Endothelial cell of umbilical vein (primary cell): ENCODE measurements around the gene TTLL7. TPM values are rescaled to one million over a fixed set of nuclear protein-coding genes. Genes with fewer than 3 reads are reported as not detected.

Experiments used
- BruUV-seq: library from RNA; stranded (reverse); fragments of 400-500 nt; replicated peaks from 2 replicates; lab custom pipeline; 2021; lab: Mats Ljungman, UMichigan
- CTCF ChIA-PET: fragments of 300-600, 350-600 bp; sonication (Branson Sonifier 250); formaldehyde crosslinking; loops from one replicate; lab custom pipeline; 2021; ENCODE audit warnings: antibody characterized with exemption, inconsistent platforms; lab: Charles Lee
- POLR2A ChIA-PET: fragments of 300-600, 350-600 bp; sonication (Branson Sonifier 250); formaldehyde crosslinking; loops from one replicate; lab custom pipeline; 2021; ENCODE audit warnings: antibody characterized with exemption, inconsistent platforms; lab: Charles Lee
- DNase-seq: peaks from one replicate; pipeline ENCODE4 v3.0.0-alpha.2; 2011; ENCODE audit warnings: low read depth, low spot score
- FAIRE-seq: peaks from 2 replicates; lab custom pipeline; 2011; peaks lifted over from hg19 to GRCh38; lab: Jason Lieb, UNC
- H2AFZ ChIP-seq: 2 replicates; pipeline ENCODE4 v1.6.0; 2012; ENCODE audit warnings: low read depth, low read length, control low read depth, inconsistent platforms
- H3K27ac ChIP-seq: 2 replicates; pipeline ENCODE4 v1.5.1; 2011; ENCODE audit warnings: low read depth, mild to moderate bottlenecking, control low read depth, low read length, moderate library complexity; ENCODE audit not compliant: insufficient read depth
- H3K27me3 ChIP-seq, 2 experiments: 2 replicates each; pipeline versions ENCODE4 v1.6.0 to v1.6.1; 2011; ENCODE audit warnings: low read length in 2 of 2, mixed read lengths in 1 of 2; ENCODE audit not compliant: control insufficient read depth in 2 of 2, insufficient read depth in 2 of 2
- H3K36me3 ChIP-seq, 2 experiments: 2 replicates in 1 of 2; 3 replicates in 1 of 2; pipeline ENCODE4 v1.5.1; 2011; ENCODE audit warnings: low read length in 2 of 2, mild to moderate bottlenecking in 1 of 2, moderate library complexity in 1 of 2; ENCODE audit not compliant: control insufficient read depth in 2 of 2, insufficient read depth in 2 of 2; ENCODE audit errors: extremely low read depth in 1 of 2
- H3K4me1 ChIP-seq: 3 replicates; pipeline ENCODE4 v1.5.1; 2011; ENCODE audit warnings: mild to moderate bottlenecking, low read length; ENCODE audit not compliant: control insufficient read depth, insufficient read depth; ENCODE audit errors: extremely low read depth
- H3K4me2 ChIP-seq: 2 replicates; pipeline ENCODE4 v1.6.1; 2011; ENCODE audit warnings: low read length, control low read depth, mixed read lengths; ENCODE audit not compliant: insufficient read depth
- H3K4me3 ChIP-seq, 3 experiments: fragments of 200-600 bp in 1 of 3; sonication (generic), shearing (Covaris generic) in 1 of 3; replicated peaks in 1 of 3; 2 replicates each; pipeline ENCODE4 v1.5.1; 2011 to 2016; ENCODE audit warnings: control low read depth in 3 of 3, low read length in 3 of 3, mild to moderate bottlenecking in 2 of 3, inconsistent platforms in 1 of 3, low read depth in 1 of 3, moderate library complexity in 1 of 3; ENCODE audit not compliant: insufficient read depth in 1 of 3
- H3K79me2 ChIP-seq: 2 replicates; pipeline ENCODE4 v1.6.0; 2012; ENCODE audit warnings: low read length, inconsistent platforms; ENCODE audit not compliant: control insufficient read depth, insufficient read depth
- H3K9ac ChIP-seq: replicated peaks from 2 replicates; pipeline ENCODE3; 2011; ENCODE audit warnings: low read length, control low read depth; ENCODE audit not compliant: insufficient read depth; ENCODE audit errors: extremely low read depth
- H3K9me1 ChIP-seq: replicated peaks from 3 replicates; pipeline ENCODE4 v1.6.0; 2011; ENCODE audit warnings: mild to moderate bottlenecking, low read length; ENCODE audit not compliant: control insufficient read depth, insufficient read depth; ENCODE audit errors: extremely low read depth
- H3K9me3 ChIP-seq: replicated peaks from 2 replicates; pipeline ENCODE4 v1.5.1; 2012; ENCODE audit warnings: low read length, inconsistent platforms; ENCODE audit not compliant: control insufficient read depth, insufficient read depth
- H4K20me1 ChIP-seq: replicated peaks from 2 replicates; pipeline ENCODE3; 2011; ENCODE audit warnings: mild to moderate bottlenecking, low read length; ENCODE audit not compliant: control insufficient read depth, insufficient read depth; ENCODE audit errors: extremely low read depth
- CTCF ChIP-seq, 2 donors: IDR thresholded peaks; 1 replicate in 1 of 2; 2 replicates in 1 of 2; pipeline ENCODE4 v1.5.1; 2011; ENCODE audit warnings: low read length in 2 of 2, mild to moderate bottlenecking in 2 of 2, moderate library complexity in 2 of 2, control low read depth in 1 of 2, inconsistent platforms in 1 of 2, low read depth in 1 of 2; ENCODE audit not compliant: insufficient read depth in 1 of 2; ENCODE audit errors: extremely low read depth in 1 of 2
- EZH2 ChIP-seq: IDR thresholded peaks from 2 replicates; pipeline ENCODE4 v1.6.1; 2012; ENCODE audit warnings: borderline replicate concordance, low read depth, mild to moderate bottlenecking, moderate library complexity, low read length, inconsistent platforms; ENCODE audit not compliant: severe bottlenecking
- FOS ChIP-seq: IDR thresholded peaks from 2 replicates; pipeline ENCODE4 v1.6.1; 2011; ENCODE audit warnings: mild to moderate bottlenecking, low read length, moderate library complexity, borderline replicate concordance; ENCODE audit not compliant: insufficient read depth
- GATA2 ChIP-seq: IDR thresholded peaks from 2 replicates; pipeline ENCODE4 v1.7.0; 2011; ENCODE audit warnings: low read depth, mild to moderate bottlenecking, moderate library complexity, mixed read lengths, low read length; ENCODE audit not compliant: insufficient read length, insufficient read depth
- JUN ChIP-seq: IDR thresholded peaks from 2 replicates; pipeline ENCODE4 v1.6.1; 2011; ENCODE audit warnings: borderline replicate concordance, low read depth; ENCODE audit not compliant: insufficient read length, insufficient read depth
- MYC ChIP-seq: IDR thresholded peaks from one replicate; pipeline ENCODE4 v1.6.1; 2011; ENCODE audit warnings: mild to moderate bottlenecking, low read depth, low read length
- POLR2A ChIP-seq: IDR thresholded peaks from 2 replicates; pipeline ENCODE4 v1.6.1; 2012; ENCODE audit warnings: low read depth, mild to moderate bottlenecking, control low read depth, low read length
- POLR2AphosphoS5 ChIP-seq: IDR thresholded peaks from 2 replicates; pipeline ENCODE4 v1.6.1; 2012; ENCODE audit warnings: low read depth, mild to moderate bottlenecking, control low read depth, low read length, moderate library complexity; ENCODE audit not compliant: insufficient read depth
- dilution Hi-C: fragments of 300-500 bp; cut with MboI; formaldehyde crosslinking; loops from one replicate; pipeline ENCODE4 v1.15.0; 2019; ENCODE audit warnings: low sequenced_read_pairs; ENCODE audit not compliant: extremely low pct_ligation_motif_present
- intact Hi-C: fragments of 100-400 bp; cut with micrococcal nuclease; formaldehyde crosslinking; loops from one replicate; pipeline ENCODE4 v1.10.0; 2022
- polyA plus RNA-seq, 4 experiments: library from polyadenylated mRNA; depleted of rRNA in 3 of 4; stranded (reverse) in 3 of 4; unstranded in 1 of 4; fragments of >200 nt; gene quantifications; 2 replicates each; pipeline versions ENCODE4 v1.2.1 to v1.2.3, GENCODE V29; 2011 to 2012; ENCODE audit warnings: missing spikeins in 1 of 4
- total RNA-seq: library from RNA; stranded (reverse); gene quantifications from 2 replicates; pipeline ENCODE4 v1.2.3, GENCODE V29; 2021
- TF ChIP-seq, protein P1 (sequence below): IDR thresholded peaks from 2 replicates; pipeline ENCODE4 v1.6.1; 2011; ENCODE audit not compliant: insufficient read depth, insufficient read length

Gene TTLL7
- total and polyA plus RNA-seq, 2 donors (not counting 3 experiments of a cell fraction or from before 2014, with no cell fraction given) = 2.1 to 11.7 TPM

DNA sequence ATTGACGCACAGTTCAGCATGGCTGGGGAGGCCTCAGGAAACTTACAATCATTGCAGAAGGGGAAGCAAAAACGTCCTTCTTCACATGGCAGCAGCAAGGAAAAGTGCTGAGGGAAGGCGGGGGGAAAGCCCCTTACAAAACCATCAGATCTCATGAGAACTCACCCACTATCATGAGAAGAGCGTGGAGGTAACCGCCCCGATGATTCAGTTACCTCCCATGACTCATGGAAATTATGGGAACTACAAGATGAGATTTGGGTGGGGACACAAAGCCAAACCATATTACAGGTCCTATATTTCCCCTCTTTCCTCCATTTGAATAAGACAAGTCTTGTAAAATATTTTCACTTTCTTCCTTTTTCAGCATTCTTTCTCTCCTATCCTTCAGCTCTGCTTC lies 7.7 kb upstream of the TTLL7 start:
- no peak overlapping the region for H2AFZ ChIP-seq
- no peak overlapping the region for H3K27ac ChIP-seq
- intact Hi-C loops (no loop called here), dilution Hi-C loops (no loop called here)
- H3K36me3 ChIP-seq = no peaks in the 10 kb centered on the region
- H4K20me1 ChIP-seq = no peaks in the 10 kb centered on the region
- no peak overlapping the region for H3K9ac ChIP-seq
- no peak for TF ChIP-seq GATA2
- TF ChIP-seq CTCF (IDR thresholded peaks at IDR 0.05; ENCODE audit: extremely low read depth in 1 of 2, insufficient read depth in 1 of 2, low read depth in 1 of 2, low read length in 2 of 2) = no peak
- TF ChIP-seq POLR2AphosphoS5 = no peak
- no peak for TF ChIP-seq EZH2
- no peak for TF ChIP-seq MYC
- TF ChIP-seq JUN = no peak
- TF ChIP-seq FOS = no peak
- TF ChIP-seq POLR2A = no peak
- TF ChIP-seq, protein P1, sequence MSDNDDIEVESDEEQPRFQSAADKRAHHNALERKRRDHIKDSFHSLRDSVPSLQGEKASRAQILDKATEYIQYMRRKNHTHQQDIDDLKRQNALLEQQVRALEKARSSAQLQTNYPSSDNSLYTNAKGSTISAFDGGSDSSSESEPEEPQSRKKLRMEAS = no peak
- no peaks in the 10 kb centered on the region for H3K27me3 ChIP-seq
- H3K4me2 ChIP-seq = no peak overlapping the region
- POLR2A ChIA-PET = no interaction called here
- DNase-seq (no peak), FAIRE-seq (no peak)
- no TSS peak for BruUV-seq
- peaks cover 7% of the 10 kb centered on the region for H3K4me1 ChIP-seq
- CTCF ChIA-PET = no interaction called here
- H3K9me3 ChIP-seq = no peaks in the 10 kb centered on the region
- H3K4me3 ChIP-seq = no peak overlapping the region
- H3K9me1 ChIP-seq = no peaks in the 10 kb centered on the region
- no peaks in the 10 kb centered on the region for H3K79me2 ChIP-seq
